ENCODE results near the gene PLEKHH2.

The PLEKHH2 gene

GRCh38 chr2:43803113-43803512, 166.1 kb downstream of the PLEKHH2 start:
- TF ChIP-seq TAF1 (IDR thresholded peaks at IDR 0.05; ENCODE audit: borderline replicate concordance, insufficient read depth, low read length), result no peak
- no peak for TF ChIP-seq POLR2AphosphoS5 (IDR thresholded peaks at IDR 0.05; ENCODE audit: low read depth, low read length)
- TF ChIP-seq SIN3A (IDR thresholded peaks at IDR 0.05; ENCODE audit: borderline replicate concordance, insufficient read depth, low read length), result no peak
- no peak for TF ChIP-seq FOXP2 (optimal IDR thresholded peaks at IDR 0.05; ENCODE audit: borderline replicate concordance, extremely low read depth, extremely low read length, insufficient read depth)
- no peak for TF ChIP-seq REST (IDR thresholded peaks at IDR 0.05; ENCODE audit: insufficient read depth in 1 of 2, low read depth in 2 of 2, low read length in 2 of 2)

GRCh38 chr2:43806719-43807031, 169.6 kb downstream of the PLEKHH2 start:
- no peak for TF ChIP-seq TAF1 (IDR thresholded peaks at IDR 0.05; ENCODE audit: borderline replicate concordance, insufficient read depth, low read length)
- TF ChIP-seq FOXP2 (optimal IDR thresholded peaks at IDR 0.05; ENCODE audit: borderline replicate concordance, extremely low read depth, extremely low read length, insufficient read depth), result no peak
- TF ChIP-seq POLR2AphosphoS5 (IDR thresholded peaks at IDR 0.05; ENCODE audit: low read depth, low read length), result no peak
- no peak for TF ChIP-seq REST (IDR thresholded peaks at IDR 0.05; ENCODE audit: insufficient read depth in 1 of 2, low read depth in 2 of 2, low read length in 2 of 2)
- TF ChIP-seq SIN3A (IDR thresholded peaks at IDR 0.05; ENCODE audit: borderline replicate concordance, insufficient read depth, low read length), result no peak

- TF ChIP-seq FOXP2 (optimal IDR thresholded peaks at IDR 0.05; ENCODE audit: borderline replicate concordance, extremely low read depth, extremely low read length, insufficient read depth), result no peak
- no peak for TF ChIP-seq POLR2AphosphoS5 (IDR thresholded peaks at IDR 0.05; ENCODE audit: low read depth, low read length)
- no peak for TF ChIP-seq REST (IDR thresholded peaks at IDR 0.05; ENCODE audit: insufficient read depth in 1 of 2, low read depth in 2 of 2, low read length in 2 of 2)
Observed at GRCh38 chr2:43810452-43810851, 173.4 kb downstream of the PLEKHH2 start.

GRCh38 chr2:43810888-43811287, 173.8 kb downstream of the PLEKHH2 start:
- TF ChIP-seq TAF1 (IDR thresholded peaks at IDR 0.05; ENCODE audit: borderline replicate concordance, insufficient read depth, low read length) (no peak), POLR2AphosphoS5 (IDR thresholded peaks at IDR 0.05; ENCODE audit: low read depth, low read length) (no peak), FOXP2 (optimal IDR thresholded peaks at IDR 0.05; ENCODE audit: borderline replicate concordance, extremely low read depth, extremely low read length, insufficient read depth) (no peak), REST (IDR thresholded peaks at IDR 0.05; ENCODE audit: insufficient read depth in 1 of 2, low read depth in 2 of 2, low read length in 2 of 2) (no peak), SIN3A (IDR thresholded peaks at IDR 0.05; ENCODE audit: borderline replicate concordance, insufficient read depth, low read length) (no peak)

- no peak for TF ChIP-seq REST (IDR thresholded peaks at IDR 0.05; ENCODE audit: insufficient read depth in 1 of 2, low read depth in 2 of 2, low read length in 2 of 2)
- TF ChIP-seq POLR2AphosphoS5 (IDR thresholded peaks at IDR 0.05; ENCODE audit: low read depth, low read length), result no peak
- no peak for TF ChIP-seq FOXP2 (optimal IDR thresholded peaks at IDR 0.05; ENCODE audit: borderline replicate concordance, extremely low read depth, extremely low read length, insufficient read depth)
- TF ChIP-seq TAF1 (IDR thresholded peaks at IDR 0.05; ENCODE audit: borderline replicate concordance, insufficient read depth, low read length), result no peak
- no peak for TF ChIP-seq SIN3A (IDR thresholded peaks at IDR 0.05; ENCODE audit: borderline replicate concordance, insufficient read depth, low read length)
Observed at GRCh38 chr2:43812006-43812405, 174.9 kb downstream of the PLEKHH2 start.

All from PFSK-1 (cell line).